HT1080 (cell line): ENCODE results near the gene PLAGL1. TPM values are rescaled to one million over a fixed set of nuclear protein-coding genes. Genes with fewer than 3 reads are reported as not detected.
"Not testable (repeated sequence)": the region's sequence is repeated elsewhere in the genome, so short reads cannot be mapped to it uniquely, and the experiment has no call there.

Experiments used
- DNase-seq: peaks from one replicate; pipeline ENCODE4 v3.0.0-alpha.2; 2015; ENCODE audit warnings: low read depth
- total RNA-seq: library from RNA; depleted of rRNA; stranded (reverse); fragments of >200 nt; shearing (Covaris generic); gene quantifications from 2 replicates; pipeline ENCODE4 v1.2.3, GENCODE V29; 2014

Gene PLAGL1
- total RNA-seq, 1 experiment from 2014 or later = 7.1 TPM

DNA sequence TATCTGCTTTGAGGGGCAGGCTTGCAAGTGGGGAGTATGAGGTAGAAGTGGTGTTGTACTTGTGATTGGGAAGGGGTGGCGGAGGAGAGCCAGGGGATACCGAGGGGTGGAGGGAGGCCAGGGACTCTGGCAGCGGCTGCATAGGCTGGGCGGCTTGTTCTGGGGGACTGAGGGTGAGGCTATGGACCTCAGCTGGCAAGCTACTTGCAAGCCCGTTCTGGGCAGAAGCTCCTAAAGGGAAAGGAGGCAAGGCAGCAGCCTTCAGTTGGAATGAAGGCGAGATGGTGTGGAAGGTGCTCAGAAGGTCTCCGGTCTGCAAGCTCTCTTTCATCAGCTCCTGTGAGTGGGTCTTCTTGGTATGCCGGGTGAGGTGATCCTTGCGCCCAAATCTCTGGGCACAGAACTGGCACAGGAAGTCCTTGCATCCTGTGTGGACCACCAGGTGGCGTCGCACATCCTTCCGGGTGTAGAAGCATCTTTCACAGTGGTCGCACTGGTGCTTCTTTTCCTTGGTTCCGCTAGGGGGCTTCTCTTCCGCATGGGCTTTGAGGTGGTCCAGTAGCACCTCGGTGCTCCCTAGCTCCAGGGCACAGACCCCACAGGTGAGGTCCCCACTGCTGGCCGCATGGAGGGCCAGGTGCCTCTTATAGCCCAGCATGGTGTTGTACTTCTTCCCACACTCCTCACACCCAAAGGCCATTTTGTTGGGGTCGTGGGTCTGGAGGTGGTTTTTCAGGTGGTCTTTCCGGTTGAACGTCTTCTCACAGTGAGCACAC, 66.0 kb downstream of the PLAGL1 start:
- DNase-seq = peak; percentile 51

DNA sequence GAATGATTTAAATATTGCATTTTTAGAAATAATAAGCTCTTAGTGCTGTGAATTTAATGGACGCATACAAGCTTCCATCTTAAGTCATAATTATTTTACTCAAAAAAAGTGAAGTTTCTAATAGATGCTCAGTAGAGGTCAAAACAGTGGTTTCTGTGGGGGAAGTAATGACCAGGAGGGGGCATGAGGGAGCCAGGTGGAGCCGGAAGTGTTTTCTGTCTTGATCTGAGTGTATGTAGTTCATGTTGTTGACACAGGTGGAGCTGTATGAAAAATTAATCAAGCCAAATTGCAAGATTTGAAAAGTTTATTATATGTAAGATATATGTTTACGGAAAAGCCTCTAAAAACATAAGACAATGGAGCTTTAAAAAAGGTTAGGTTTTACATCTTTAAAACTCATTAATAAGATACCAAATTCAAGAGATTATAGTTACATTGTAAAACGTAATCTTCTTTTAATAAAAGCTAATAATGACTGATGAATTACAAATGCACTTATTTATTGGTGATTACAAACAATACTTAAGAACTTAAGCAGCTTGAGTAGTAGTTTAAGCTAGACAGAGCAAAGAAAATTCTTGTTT, 68.0 kb downstream of the PLAGL1 start:
- peak; percentile 61 for DNase-seq

DNA sequence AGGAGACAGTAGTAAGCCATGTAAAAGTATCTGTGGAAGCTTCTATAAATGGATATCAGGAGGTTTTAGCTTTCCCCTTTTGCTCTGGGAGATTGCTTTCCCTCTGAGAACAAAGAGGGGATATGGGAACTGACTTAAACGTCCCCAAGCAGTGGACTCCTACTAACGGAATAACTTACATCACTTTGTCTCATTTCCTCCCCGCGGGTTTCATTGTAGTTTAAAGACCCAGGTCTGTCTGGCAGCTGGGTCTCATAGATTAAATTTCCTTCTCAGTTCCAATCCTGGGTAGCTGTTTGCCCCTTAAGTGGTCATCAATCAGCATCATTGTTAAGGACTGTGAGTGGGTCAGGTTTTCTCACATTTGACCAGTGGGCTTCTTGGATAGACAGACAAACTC, 68.7 kb downstream of the PLAGL1 start:
- no peak for DNase-seq

DNA sequence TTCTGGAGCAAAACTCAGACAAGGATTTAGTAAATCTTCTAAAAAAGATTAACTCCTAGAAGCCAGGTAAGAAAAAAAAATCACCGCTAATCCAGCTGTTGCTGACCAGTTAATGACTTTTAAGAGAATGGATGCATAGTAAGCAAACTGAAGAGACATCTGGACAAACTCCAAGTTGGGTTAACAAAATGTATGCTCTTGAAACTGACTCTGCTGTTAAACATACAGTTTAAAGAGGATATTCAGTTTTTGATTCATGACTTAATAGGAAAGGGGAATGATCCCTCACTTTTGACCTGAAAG, 70.4 kb downstream of the PLAGL1 start:
- no peak for DNase-seq

DNA sequence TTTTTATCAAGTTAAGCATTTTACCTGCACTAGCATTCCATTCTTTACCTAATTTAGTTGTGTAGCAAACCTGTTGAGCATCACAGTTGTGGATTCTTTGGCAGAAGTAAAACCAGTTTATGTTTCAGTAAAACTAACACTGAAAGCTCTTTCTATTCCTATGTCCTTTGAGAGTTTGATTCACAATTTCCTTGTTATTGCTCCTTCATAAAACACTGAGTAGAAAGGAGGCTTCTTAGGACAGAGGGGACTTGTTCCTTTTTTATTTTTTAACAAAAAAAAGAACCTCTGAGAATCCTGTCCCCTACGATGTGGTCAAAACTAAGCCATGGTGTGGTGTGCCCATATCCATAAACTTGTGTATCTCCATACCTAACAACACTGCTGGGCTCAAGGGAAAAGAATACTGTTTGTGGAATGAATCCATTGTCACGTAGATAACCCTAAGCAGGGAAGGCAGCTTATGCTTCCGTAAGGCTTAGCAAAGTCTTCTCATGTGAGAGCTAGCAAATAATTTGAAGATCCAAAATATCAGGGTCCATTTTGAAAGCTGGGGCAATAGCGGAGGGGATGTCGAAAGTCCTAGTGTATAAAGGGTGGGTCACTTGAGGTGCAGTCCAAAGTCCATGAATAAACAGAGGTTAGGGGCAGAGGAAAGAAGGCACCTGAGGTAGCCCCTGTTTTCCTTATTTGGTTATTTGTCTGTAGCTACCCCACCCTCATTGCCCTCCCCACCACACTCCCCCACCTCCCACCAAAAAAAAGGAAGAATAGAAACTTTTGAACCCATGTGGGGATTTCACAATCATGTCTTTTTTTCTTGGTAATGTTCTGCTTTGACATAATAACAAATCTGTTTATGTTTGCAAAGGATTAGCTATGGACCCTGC, 71.0 kb downstream of the PLAGL1 start:
- DNase-seq = no peak

DNA sequence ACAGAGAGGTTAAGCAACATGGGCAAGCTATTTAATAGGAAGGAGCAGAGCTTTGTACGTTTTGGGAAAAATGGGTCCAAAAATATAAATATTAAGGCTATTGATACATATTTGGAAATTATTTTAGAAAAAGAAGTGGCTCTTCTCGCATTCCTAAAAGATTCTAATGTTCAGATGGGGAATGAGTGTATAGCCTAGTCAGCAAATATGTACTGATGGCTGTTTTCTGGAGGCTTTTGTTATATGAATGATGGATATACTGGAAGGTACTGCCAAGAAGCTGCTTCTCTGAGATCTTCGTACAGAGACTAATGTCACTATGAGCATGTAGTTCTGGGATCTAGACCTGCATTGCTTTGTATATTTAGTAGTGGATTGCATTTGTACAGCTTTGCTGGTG, 71.7 kb downstream of the PLAGL1 start:
- DNase-seq = no peak

DNA sequence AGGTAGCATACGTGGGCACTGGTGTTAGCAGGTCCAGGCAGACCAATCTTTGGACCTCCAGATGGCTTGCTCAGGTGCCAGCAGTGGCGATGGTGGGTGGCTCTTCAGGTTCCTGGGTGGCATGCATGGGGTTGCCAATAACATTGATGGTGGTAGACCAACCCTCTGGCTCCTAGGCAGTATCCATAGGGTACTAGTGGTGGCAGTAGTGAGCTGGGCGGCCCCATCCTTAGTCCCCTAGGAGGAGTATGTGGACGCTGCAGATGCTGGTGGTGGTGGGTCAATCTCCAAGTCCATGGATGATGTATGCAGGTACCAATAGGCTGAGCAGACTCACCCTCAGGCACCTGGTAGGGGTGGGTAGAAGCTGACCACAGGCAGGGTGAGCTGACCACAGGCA, 73.2 kb downstream of the PLAGL1 start:
- no peak for DNase-seq

DNA sequence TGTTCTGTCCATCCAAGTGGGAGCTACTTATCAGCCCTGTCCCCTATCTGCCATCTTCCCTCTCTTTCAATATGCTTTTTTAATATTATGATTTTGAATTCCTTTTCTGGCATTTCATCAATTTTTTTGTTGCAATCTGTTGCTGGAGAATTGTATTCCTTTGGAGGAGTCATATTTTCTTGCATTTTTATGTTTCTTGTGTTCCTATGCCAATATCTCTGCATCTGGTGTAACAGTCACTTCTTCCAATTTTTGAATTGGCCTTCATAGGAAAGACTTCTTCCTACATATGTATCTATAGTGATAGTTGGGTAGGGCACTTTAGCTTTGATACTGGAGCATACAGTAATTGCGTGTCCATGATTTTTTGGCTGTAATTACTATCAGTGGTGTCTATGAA, 73.7 kb downstream of the PLAGL1 start:
- no peak for DNase-seq

DNA sequence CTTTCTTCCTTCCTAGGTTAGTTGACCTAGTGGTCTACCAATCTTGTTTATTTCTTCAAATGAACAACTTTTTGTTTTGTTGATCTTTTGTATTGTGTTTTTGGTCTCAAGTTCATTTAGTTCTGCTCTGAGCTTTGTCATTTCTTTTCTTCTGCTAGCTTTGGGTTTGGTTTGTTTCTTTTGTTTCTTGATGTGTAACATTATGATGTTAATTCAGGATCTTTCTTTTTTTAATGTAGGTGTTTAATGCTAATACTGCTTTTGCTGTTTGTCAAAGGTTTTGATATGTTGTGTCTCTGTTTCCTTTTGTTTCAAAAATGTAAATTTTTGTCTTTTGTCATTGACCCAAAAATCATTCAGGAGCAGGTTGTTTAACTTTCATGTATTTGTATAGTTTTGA, 78.1 kb downstream of the PLAGL1 start:
- no peak for DNase-seq

DNA sequence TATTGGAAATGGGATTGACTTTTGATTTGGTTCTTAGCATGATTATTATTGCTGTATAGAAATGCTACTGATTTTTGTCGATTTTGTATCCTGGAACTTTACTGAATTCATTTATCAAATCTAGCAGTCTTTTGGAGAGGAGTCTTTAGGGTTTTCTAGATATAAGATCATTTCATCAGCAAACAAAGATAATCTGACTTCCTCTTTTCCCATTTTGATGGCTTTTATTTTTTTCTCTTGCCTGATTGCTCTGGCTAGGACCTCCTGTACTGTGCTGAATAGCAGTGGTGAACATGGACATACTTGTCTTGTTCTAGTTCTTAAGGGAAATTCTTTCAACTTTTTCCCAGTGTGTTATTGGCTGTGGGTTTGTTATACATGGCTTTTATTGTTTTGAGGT, 79.2 kb downstream of the PLAGL1 start:
- no peak for DNase-seq

DNA sequence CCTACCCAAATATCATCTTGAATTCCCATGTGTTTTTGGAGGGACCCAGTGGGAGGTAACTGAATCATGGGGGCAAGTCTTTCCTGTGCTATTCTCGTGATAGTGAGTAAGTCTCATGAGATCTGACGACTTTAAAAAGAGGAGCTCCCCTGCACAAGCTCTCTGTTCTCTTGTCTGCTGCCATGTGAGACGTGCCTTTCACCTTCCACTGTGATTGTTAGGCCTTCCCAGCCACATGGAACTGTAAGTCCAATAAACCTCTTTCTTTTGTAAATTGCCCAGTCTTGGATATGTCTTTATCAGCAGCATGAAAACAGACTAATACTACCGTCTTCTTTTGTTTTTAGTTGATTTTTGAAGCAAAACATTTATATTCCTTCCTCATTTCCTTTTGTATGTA, 91.0 kb downstream of the PLAGL1 start:
- DNase-seq = not testable (repeated sequence)

DNA sequence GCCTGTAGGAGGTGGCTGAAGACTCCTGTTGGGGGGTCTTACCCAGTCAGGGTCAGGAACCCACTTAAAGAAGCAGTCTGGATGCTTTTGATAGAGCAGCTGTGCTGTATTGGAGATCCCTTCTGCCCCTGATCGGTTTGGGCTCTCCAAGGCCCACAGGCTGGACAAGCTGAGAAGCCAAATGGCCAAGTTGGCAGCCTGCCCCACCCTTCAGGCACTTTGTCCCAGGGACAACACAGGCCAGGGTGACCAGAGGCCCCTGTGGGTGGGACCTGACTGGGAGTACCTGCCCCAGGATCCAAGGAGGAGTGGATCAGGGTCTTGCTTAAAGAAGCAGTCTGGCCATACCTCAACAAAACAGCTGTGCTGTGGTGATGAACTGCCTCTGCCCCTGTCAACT, 95.4 kb downstream of the PLAGL1 start:
- DNase-seq = no peak

DNA sequence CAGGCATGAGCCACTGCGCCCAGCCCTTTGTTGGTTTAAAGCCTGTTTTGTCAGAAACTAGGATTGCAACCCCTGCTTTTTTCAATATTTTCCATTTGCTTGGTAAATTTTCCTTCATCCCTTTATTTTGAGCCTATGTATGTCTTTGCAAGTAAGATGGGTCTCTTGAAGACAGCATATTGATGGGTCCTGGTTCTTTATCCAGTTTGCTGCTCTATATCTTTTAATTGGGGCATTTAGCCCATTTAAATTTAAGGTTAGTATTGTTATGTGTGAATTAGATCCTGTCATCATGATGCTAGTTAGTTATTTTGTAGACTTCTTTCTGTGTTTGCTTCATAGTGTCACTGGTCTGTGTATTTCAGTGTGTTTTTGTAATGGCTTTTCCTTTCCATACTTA, 97.0 kb downstream of the PLAGL1 start:
- DNase-seq = no peak

DNA sequence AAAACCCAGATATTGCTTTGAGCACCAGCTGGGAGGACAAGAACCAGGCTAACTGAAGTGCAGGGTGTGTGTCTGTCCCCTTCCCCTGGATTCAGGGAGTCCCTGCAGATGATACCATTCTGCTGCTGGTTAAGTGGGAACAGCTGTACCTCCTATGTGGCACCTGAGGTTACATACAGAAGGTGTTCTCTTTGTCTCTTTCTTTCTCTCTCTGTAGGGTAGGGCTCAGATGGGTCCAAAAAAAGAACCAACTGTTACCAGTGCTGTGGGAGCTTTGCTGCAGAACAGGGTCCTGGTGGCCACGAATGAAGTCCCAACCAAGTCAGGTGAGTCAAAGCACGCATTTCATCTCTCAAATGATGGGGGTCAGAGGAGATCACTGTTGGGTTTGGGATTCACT, 105.2 kb downstream of the PLAGL1 start:
- DNase-seq = no peak

DNA sequence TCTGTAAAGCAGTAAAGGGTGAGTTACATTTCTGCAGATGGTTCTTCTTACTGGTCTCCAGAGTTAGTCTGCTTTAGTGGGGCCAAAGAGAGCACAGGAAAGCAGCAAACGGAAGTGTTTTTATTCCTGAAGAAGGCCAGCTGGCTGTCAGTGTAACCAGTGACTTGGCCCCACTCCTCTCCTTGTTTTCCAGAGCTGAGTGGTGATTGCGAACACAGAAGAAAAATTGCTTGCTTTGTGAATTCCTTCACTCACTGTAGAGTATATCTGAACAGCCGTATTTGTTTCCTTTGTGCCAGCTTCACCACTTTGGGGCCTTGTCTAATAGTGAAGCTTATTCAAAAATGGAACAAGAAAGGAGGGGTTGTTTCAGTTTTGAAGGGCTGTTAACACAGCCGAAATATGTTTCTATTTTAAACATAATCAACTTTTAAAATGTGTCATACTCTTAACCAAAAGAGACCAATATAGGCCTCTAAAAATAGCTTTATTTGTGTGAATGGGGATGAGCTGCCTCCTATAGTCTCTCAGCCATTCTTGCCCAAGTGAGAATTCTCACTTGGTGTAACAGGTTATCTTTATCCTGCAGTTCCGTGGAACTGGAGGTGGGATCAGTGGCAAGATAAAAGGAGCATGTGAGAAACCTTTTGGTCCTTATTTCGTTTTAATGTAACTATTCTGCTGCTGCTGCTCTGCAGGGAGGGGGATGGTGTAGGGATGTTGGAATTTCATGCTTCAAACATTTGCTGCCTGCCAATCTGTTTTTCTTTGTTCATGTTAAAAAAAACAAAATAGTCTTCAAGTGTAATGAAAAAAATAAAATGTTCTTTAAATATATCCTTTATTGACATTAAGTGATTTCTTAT, 105.9 kb downstream of the PLAGL1 start:
- DNase-seq = no peak

DNA sequence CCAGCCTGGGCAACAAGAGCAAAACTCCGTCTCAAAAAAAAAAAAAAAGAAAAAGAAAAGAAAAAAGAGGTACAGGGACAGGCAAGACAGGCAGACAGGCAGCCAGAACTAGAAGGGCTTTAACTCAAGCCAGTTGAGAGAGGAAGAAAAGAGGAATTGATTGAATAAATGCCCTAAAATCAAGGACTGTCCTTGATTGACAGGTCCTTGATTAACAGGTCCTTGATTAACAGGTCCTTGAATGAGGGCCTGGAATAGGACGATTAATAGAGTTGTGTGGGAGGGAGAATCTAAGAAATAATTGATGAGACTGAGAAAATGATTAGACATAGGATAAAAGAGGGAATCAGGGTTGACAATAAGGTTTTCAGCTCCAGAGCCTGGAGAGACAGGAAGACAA, 107.7 kb downstream of the PLAGL1 start:
- DNase-seq = no peak

DNA sequence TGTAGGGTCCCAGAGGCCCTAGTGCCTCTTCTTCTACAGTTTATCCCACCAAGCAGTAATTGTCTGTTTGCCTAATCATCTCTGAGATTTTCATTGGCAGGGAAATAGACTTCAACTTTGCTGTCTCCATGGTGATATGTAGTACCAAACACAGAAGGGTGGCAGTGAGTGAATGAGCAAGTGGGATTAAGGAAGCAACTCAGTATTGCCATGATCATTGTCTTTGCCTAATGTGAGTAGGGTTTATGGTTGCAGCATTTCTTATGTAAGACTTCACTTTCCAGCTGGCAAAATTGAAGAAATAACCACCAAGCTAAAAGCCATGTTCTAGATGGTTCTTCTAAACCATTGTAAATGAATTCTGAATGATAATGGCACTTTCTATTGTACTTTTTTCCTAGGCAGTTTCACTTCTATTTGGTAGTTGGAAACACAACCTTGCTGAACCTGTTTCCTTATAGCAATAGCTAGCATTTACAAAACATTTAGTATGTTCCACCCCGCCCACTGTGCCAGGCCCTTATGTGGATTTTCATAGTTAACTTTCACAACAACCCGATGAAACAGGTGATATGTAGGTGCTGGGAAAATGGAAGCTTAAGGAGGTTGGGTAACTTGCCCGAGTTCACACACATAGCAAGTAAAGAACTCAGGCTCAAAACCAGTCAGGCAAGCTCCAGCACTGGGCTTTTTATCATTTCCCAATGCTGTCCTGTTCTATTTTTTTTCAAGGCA, 111.8 kb downstream of the PLAGL1 start:
- peak; percentile 4 for DNase-seq

DNA sequence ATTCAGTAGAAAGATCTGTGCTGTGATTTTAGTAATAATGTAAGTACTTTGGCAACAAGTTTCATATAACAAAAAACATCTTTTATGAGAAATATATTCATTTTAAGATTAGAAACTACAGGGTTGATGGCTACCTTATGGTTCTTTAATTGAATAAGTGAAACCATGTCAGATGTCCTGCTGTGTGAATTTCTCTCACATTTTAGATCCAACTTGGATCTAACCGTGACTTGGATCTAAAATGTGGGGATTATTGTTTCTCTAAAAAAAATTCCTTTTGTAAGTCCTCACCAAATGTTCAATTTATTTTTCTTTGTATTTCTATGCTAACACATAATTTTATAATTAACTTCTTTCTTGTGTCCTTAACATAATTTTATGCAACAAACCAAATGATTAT, 113.4 kb downstream of the PLAGL1 start:
- no peak for DNase-seq
